HG03139 (cell line): ENCODE measurements around the gene APOB.

Experiments used
- ATAC-seq: cut with Tn5 transposase; IDR thresholded peaks from one replicate; pipeline ENCODE4 v1.9.1; 2021; ENCODE audit not compliant: unreplicated experiment

The APOB gene

GRCh38 chr2:21006423-21007128 is 37.3 kb downstream of the APOB start:
- ATAC-seq = no peak

- ATAC-seq = no peak
Observed at GRCh38 chr2:21005700-21006422, 38.0 kb downstream of the APOB start.

- ATAC-seq = no peak
Observed at GRCh38 chr2:21005111-21005699, 38.7 kb downstream of the APOB start.

- no peak for ATAC-seq
Observed at GRCh38 chr2:21004181-21004572, 39.7 kb downstream of the APOB start.

GRCh38 chr2:21003572-21004180 is 40.2 kb downstream of the APOB start:
- no peak for ATAC-seq

- ATAC-seq = no peak
Observed at GRCh38 chr2:21002814-21003192, 41.1 kb downstream of the APOB start.

GRCh38 chr2:21001988-21002813 is 41.7 kb downstream of the APOB start:
- no peak for ATAC-seq

- no peak for ATAC-seq
Observed at GRCh38 chr2:21001225-21001946, 42.5 kb downstream of the APOB start.

GRCh38 chr2:20999906-21000645 is 43.8 kb downstream of the APOB start:
- no peak for ATAC-seq

GRCh38 chr2:20998972-20999905 is 44.6 kb downstream of the APOB start:
- no peak for ATAC-seq

- ATAC-seq = no peak
Observed at GRCh38 chr2:20997953-20998722, 45.7 kb downstream of the APOB start.

GRCh38 chr2:20994130-20994529 is 49.7 kb downstream of the APOB start:
- no peak for ATAC-seq

GRCh38 chr2:20992201-20992711 is 51.6 kb downstream of the APOB start:
- no peak for ATAC-seq

GRCh38 chr2:20990442-20991430 is 53.1 kb downstream of the APOB start:
- ATAC-seq = no peak

- no peak for ATAC-seq
Observed at GRCh38 chr2:20989404-20989803, 54.5 kb downstream of the APOB start.

GRCh38 chr2:20988905-20989304 is 55.0 kb downstream of the APOB start:
- no peak for ATAC-seq
